Measurements from ENCODE around the gene CLEC20A.

DNA sequence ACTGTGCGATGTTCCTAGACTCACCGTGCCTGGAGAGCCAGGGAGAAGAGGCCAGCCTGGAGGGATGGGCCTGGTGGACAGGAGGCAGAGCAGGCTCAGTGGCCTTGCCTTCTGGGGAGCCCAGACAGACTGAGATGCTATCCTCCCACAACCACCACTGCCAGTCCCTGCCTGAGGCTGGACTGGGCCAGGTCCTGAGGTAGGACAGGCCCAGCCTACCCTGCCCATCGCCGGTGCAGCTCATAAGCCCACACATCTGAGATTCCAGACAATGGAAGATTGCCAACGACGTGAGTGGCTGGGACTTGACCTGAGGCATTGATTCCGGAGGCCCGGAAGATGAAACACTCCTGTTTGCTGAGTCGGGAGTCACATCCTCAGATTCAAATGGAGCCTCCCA, 5.8 kb downstream of the CLEC20A start:
- TF ChIP-seq, protein P1, sequence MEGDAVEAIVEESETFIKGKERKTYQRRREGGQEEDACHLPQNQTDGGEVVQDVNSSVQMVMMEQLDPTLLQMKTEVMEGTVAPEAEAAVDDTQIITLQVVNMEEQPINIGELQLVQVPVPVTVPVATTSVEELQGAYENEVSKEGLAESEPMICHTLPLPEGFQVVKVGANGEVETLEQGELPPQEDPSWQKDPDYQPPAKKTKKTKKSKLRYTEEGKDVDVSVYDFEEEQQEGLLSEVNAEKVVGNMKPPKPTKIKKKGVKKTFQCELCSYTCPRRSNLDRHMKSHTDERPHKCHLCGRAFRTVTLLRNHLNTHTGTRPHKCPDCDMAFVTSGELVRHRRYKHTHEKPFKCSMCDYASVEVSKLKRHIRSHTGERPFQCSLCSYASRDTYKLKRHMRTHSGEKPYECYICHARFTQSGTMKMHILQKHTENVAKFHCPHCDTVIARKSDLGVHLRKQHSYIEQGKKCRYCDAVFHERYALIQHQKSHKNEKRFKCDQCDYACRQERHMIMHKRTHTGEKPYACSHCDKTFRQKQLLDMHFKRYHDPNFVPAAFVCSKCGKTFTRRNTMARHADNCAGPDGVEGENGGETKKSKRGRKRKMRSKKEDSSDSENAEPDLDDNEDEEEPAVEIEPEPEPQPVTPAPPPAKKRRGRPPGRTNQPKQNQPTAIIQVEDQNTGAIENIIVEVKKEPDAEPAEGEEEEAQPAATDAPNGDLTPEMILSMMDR (IDR thresholded peaks at IDR 0.05; ENCODE audit: low read length), result no peak
- TF ChIP-seq EZH2phosphoT487 (IDR thresholded peaks at IDR 0.05; ENCODE audit: low read length) (no peak), EZH2 (optimal IDR thresholded peaks at IDR 0.05; ENCODE audit: low read depth, low read length) (no peak)

All from MM.1S (cell line).